CD4-positive, CD25-positive, alpha-beta regulatory T cell (primary cell): ENCODE data around the gene SERPINB6. TPM values are rescaled to one million over a fixed set of nuclear protein-coding genes. Genes with fewer than 3 reads are reported as not detected.
"Not testable (repeated sequence)": the region's sequence is repeated elsewhere in the genome, so short reads cannot be mapped to it uniquely, and the experiment has no call there.

Experiments
- ATAC-seq, 2 donors: fragments of 150-1000 bp; cut with Tn5 transposase; one replicate each; pipeline ENCODE4 v1.10.0; 2021; ENCODE audit warnings: low read depth in 2 of 2, moderate number of reproducible peaks in 2 of 2, moderate library complexity in 1 of 2
- DNase-seq, 3 donors: peaks; one replicate each; pipeline versions ENCODE4 v3.0.0 to v3.0.0-alpha.2; 2012 to 2022; ENCODE audit warnings: mixed read lengths in 1 of 3
- H3K27ac ChIP-seq: one replicate; pipeline ENCODE4 v1.7.0; 2013; ENCODE audit warnings: mild to moderate bottlenecking, low read length; ENCODE audit not compliant: insufficient read depth, poor library complexity, severe bottlenecking
- H3K27me3 ChIP-seq: one replicate; pipeline ENCODE4 v1.7.0; 2013; ENCODE audit warnings: low read length; ENCODE audit not compliant: control insufficient read depth, insufficient read depth
- H3K36me3 ChIP-seq: one replicate; pipeline ENCODE4 v1.7.0; 2013; ENCODE audit warnings: mild to moderate bottlenecking, low read length, moderate library complexity; ENCODE audit not compliant: control insufficient read depth, insufficient read depth
- H3K4me1 ChIP-seq: 2 replicates; pipeline ENCODE4 v1.7.0; 2013; ENCODE audit warnings: mild to moderate bottlenecking, low read length; ENCODE audit not compliant: insufficient read depth, control insufficient read depth, poor library complexity, severe bottlenecking
- H3K4me3 ChIP-seq: one replicate; pipeline ENCODE4 v1.7.0; 2013; ENCODE audit warnings: low read depth, mild to moderate bottlenecking, low read length, moderate library complexity
- H3K9me3 ChIP-seq, 2 experiments: 1 replicate in 1 of 2; 2 replicates in 1 of 2; pipeline ENCODE4 v1.7.0; 2013; ENCODE audit warnings: low read length in 2 of 2, mild to moderate bottlenecking in 1 of 2, moderate library complexity in 1 of 2; ENCODE audit not compliant: control insufficient read depth in 2 of 2
- H3K27ac Mint-ChIP-seq, 3 donors: one replicate each; pipeline ENCODE4 v1.8.0; 2020 to 2022; ENCODE audit warnings: mild to moderate bottlenecking in 3 of 3, mixed read lengths in 3 of 3, moderate library complexity in 2 of 3
- H3K27me3 Mint-ChIP-seq: one replicate; pipeline ENCODE4 v1.8.0; 2022; ENCODE audit warnings: mild to moderate bottlenecking, mixed read lengths
- H3K36me3 Mint-ChIP-seq: one replicate; pipeline ENCODE4 v1.8.0; 2020; ENCODE audit warnings: mixed read lengths
- H3K4me1 Mint-ChIP-seq, 4 donors: one replicate each; pipeline ENCODE4 v1.8.0; 2020 to 2022; ENCODE audit warnings: mixed read lengths in 4 of 4, mild to moderate bottlenecking in 1 of 4
- H3K4me3 Mint-ChIP-seq, 4 donors: one replicate each; pipeline ENCODE4 v1.8.0; 2020 to 2022; ENCODE audit warnings: mild to moderate bottlenecking in 4 of 4, mixed read lengths in 4 of 4, moderate library complexity in 3 of 4
- H3K9me3 Mint-ChIP-seq, 7 donors: one replicate each; pipeline ENCODE4 v1.8.0; 2020 to 2022; ENCODE audit warnings: mixed read lengths in 7 of 7, mild to moderate bottlenecking in 3 of 7, moderate library complexity in 2 of 7
- polyA plus RNA-seq, 4 donors: library from polyadenylated mRNA; unstranded; fragments of 300-500 nt; fragmentation: Illumina TruSeq; gene quantifications; one replicate each; pipeline ENCODE4 v1.2.3, GENCODE V29; 2021
- total RNA-seq: library from RNA; stranded (reverse); gene quantifications from one replicate; pipeline ENCODE4 v1.2.3, GENCODE V29; 2022

The SERPINB6 gene
- total and polyA plus RNA-seq, 5 donors from 2014 or later = 3.9 to 79.9 (median 21.9) TPM

DNA sequence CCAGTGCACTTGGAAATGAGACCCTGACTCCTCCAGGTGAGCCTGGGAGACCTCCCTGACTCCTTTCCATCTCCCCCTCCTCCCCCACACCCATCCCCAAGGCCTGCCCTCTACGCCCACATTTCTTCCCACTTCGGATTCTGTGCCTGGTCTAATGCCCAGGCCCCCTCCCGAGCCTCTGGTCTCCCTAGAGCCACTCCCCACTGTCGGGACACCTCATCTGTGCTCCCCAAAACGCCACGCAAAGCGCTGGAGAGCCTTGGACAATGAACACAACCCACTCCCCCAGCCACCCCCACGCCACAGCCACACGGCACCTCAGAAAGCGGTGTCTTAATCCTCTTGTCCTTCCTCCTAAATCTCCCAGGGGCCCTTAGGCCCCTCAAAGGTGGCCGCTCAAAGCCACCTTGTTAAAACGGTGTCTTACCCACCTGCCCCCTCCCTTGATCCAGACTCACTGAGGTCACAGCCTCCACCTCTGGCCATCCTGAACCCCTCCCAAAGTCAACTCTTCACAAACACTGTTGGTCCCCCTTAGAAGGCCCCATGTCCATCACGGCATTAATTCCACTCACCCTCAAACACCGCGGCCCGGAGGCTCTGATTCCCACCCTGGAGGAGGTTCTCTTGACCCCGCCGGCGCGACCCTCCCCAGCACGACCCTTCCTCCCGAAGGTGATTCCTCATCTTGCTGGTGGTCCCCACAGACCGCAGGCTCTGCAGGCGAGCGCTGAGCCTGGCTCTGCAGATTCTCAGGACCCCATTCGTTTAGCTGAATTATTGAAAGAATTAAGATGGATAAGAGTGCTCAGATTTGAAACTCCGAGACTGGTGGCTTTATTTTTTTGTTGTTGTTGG lies 69.5 kb downstream of the SERPINB6 start:
- Histone ChIP-seq H3K36me3 (peaks cover 27% of the 10 kb centered on the region), H3K4me1 (peaks cover 64% of the 10 kb centered on the region), H3K4me3 (peak overlapping the region; percentile 91), H3K27ac (peak overlapping the region; percentile 72)
- peak overlapping the region; percentile 98 to 100 (median 100) for H3K4me3 Mint-ChIP-seq
- ATAC-seq, H3K27me3 Mint-ChIP-seq, DNase-seq, H3K9me3 Mint-ChIP-seq, H3K27me3 ChIP-seq, H3K9me3 ChIP-seq: not testable (repeated sequence)
- H3K4me1 Mint-ChIP-seq = peaks cover 35 to 64% (median 47%) of the 10 kb centered on the region in 4 donors
- H3K36me3 Mint-ChIP-seq = peaks cover 45% of the 10 kb centered on the region
- peak overlapping the region; percentile 96 to 99 (median 99) for H3K27ac Mint-ChIP-seq

DNA sequence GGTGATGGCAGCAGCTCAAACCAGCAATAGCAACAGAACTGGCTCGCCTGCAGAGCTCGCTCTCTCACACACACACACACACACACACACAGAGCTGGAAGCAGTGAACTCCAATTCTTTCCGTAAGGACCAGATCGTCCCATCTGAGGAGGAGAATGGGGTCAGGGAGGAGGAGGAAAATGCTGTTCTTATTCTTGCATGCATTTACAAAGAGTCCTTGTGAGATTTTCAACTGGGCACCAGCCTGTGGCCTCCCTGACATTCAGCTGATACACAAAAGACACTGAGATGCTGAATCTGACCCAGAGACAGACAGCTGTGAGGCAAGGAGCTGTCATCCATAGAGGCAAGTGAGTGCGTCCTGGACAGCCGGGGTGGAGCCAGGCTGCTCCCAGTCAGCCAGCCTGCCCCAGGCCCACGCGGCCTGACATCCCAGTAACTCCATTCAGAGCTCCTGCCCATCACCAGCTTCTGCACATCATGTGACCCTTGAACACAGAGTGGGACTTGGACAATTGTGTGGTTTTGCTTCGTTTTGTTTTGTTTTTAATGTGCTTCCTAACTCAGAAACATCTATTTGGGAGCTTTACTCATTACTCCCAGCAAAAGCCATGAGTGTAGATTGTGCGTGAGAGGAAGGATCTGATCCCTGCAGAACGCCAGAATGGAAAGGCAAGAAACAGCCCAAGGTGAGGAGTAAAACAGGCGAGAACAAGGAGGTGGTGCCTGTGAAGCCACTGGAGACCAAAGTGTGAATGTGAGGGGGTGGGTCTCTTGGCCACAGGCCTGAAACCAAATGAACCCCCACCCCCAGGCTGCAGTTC lies 70.3 kb downstream of the SERPINB6 start:
- Histone ChIP-seq H3K9me3 (no peaks in the 10 kb centered on the region), H3K27me3 (no peaks in the 10 kb centered on the region), H3K36me3 (peaks cover 34% of the 10 kb centered on the region), H3K4me1 (peaks cover 71% of the 10 kb centered on the region), H3K4me3 (peak overlapping the region; percentile 91), H3K27ac (peak overlapping the region; percentile 72)
- no peaks in the 10 kb centered on the region for H3K9me3 Mint-ChIP-seq
- H3K27ac Mint-ChIP-seq = peak overlapping the region; percentile 95 to 99 (median 99)
- peaks cover 33 to 66% (median 47%) of the 10 kb centered on the region in 4 donors for H3K4me1 Mint-ChIP-seq
- H3K36me3 Mint-ChIP-seq = peaks cover 48% of the 10 kb centered on the region
- DNase-seq = peak in 1 of 3 donors; percentile 39
- ATAC-seq = no peak
- H3K27me3 Mint-ChIP-seq = peaks cover 5% of the 10 kb centered on the region
- H3K4me3 Mint-ChIP-seq = peak overlapping the region; percentile 98 to 100 (median 100)

DNA sequence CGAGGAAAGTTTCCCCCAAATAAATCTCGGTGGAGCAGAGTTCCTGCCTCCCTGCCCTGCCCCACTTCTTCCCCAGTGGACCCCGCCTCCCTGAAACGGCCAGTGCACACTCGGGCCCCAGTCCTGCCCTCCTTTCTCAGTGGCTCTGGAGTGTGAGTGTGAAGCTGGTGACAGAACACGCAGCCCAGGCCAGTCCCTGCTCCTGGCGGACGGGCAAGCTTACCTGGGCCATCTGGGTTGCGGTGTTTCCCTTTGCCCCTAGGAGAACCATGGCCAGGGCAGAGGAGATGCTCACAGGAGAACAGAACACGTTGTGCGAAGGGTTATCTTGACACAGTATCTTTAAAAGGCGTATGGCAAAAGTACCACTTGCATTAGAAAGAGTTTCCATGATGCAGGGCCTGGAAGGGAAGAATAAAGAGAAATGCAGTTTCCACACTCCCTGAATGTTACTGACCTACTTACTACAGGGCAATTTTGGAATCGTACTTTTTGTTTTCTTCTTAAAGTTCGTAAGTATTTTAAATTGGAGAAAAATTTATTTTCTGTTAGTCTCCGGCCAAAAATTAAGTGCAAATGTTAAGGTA lies 71.1 kb downstream of the SERPINB6 start:
- Histone ChIP-seq H3K4me3 (peak overlapping the region; percentile 91), H3K27ac (peak overlapping the region; percentile 72), H3K9me3 (no peaks in the 10 kb centered on the region), H3K27me3 (no peaks in the 10 kb centered on the region), H3K36me3 (peaks cover 41% of the 10 kb centered on the region), H3K4me1 (peaks cover 72% of the 10 kb centered on the region)
- ATAC-seq (no peak), DNase-seq (no peak)
- Mint-ChIP-seq H3K4me1 (peaks cover 36 to 67% (median 50%) of the 10 kb centered on the region in 4 donors), H3K36me3 (peaks cover 51% of the 10 kb centered on the region), H3K4me3 (peak overlapping the region; percentile 98 to 100 (median 100)), H3K27me3 (peaks cover 5% of the 10 kb centered on the region), H3K9me3 (no peaks in the 10 kb centered on the region), H3K27ac (peak overlapping the region; percentile 95 to 99 (median 99))

DNA sequence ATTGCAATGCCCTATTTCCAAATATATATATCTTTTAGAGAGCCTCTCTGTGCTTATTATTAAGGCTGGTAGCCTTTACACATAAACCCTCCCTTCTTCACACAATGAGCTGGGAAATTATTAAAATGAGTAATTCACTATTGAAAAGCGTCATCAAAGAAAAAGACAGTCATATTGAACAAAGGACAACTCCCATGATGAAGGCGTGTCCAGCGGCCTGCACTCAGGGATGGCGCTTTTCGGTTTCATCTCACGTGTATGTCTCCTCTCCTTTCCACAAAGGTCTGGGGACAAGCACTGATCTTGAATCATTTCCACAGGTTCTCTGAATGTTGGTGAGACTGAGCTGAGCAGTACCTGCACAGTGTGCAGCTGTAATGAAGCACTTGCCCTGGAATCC lies 71.8 kb downstream of the SERPINB6 start:
- DNase-seq = peak; percentile 39 to 78 (median 45)
- no peaks in the 10 kb centered on the region for H3K9me3 Mint-ChIP-seq
- peak in 1 of 2 donors; percentile 14 for ATAC-seq

More for the DNA sequence above, 71.8 kb downstream of the SERPINB6 start:
- Mint-ChIP-seq H3K4me3 (peak overlapping the region; percentile 98 to 100 (median 100)), H3K27ac (peak overlapping the region; percentile 95 to 99 (median 99)), H3K27me3 (peaks cover 5% of the 10 kb centered on the region), H3K36me3 (peaks cover 56% of the 10 kb centered on the region), H3K4me1 (peaks cover 36 to 74% (median 49%) of the 10 kb centered on the region in 4 donors)
- Histone ChIP-seq H3K36me3 (peaks cover 48% of the 10 kb centered on the region), H3K27ac (peak overlapping the region; percentile 72), H3K4me3 (peak overlapping the region; percentile 91), H3K9me3 (no peaks in the 10 kb centered on the region), H3K4me1 (peaks cover 72% of the 10 kb centered on the region), H3K27me3 (no peaks in the 10 kb centered on the region)

Other genes with a start within 250 kb of the SERPINB6 start
- 0.91 TPM for gene MYLK4, start 220.6 kb downstream of the SERPINB6 start, total RNA-seq
- gene MYLK4, start 220.6 kb downstream of the SERPINB6 start, polyA plus RNA-seq = under 1 TPM in 2 of 4 donors, not detected in 2; 0.20 to 0.37 TPM
- 31.5 TPM for gene WRNIP1, start 206.2 kb downstream of the SERPINB6 start, total RNA-seq
- gene WRNIP1, start 206.2 kb downstream of the SERPINB6 start, polyA plus RNA-seq = 10 to 100 TPM; 29.6 to 36.7 (median 32.7) TPM
- gene SERPINB1, start 129.7 kb downstream of the SERPINB6 start, total RNA-seq = 38.1 TPM
- gene SERPINB1, start 129.7 kb downstream of the SERPINB6 start, polyA plus RNA-seq = 100 to 1,000 TPM; 100 to 116 (median 109) TPM
- 48.1 TPM for gene SERPINB9, start 68.3 kb downstream of the SERPINB6 start, total RNA-seq
- 10 to 100 TPM; 29.1 to 46.2 (median 37.1) TPM for gene SERPINB9, start 68.3 kb downstream of the SERPINB6 start, polyA plus RNA-seq
- 27.4 TPM for gene NQO2, start 28.3 kb upstream of the SERPINB6 start, total RNA-seq
- gene NQO2, start 28.3 kb upstream of the SERPINB6 start, polyA plus RNA-seq = 100 to 1,000 TPM in 1 of 4 donors, 10 to 100 TPM in 3; 57.5 to 109 (median 68.6) TPM
- 27.1 TPM for gene RIPK1, start 96.9 kb upstream of the SERPINB6 start, total RNA-seq
- gene RIPK1, start 96.9 kb upstream of the SERPINB6 start, polyA plus RNA-seq = 10 to 100 TPM; 19.4 to 22.4 (median 21.2) TPM
- 6.8 TPM for gene BPHL, start 147.1 kb upstream of the SERPINB6 start, total RNA-seq
- 10 to 100 TPM in 1 of 4 donors, 1 to 10 TPM in 3; 5.8 to 13.9 (median 7.5) TPM for gene BPHL, start 147.1 kb upstream of the SERPINB6 start, polyA plus RNA-seq
- 48.0 TPM for gene TUBB2A, start 186.0 kb upstream of the SERPINB6 start, total RNA-seq
- 1 to 10 TPM; 4.8 to 8.0 (median 6.7) TPM for gene TUBB2A, start 186.0 kb upstream of the SERPINB6 start, polyA plus RNA-seq